Ovary (tissue), 3 donors: ENCODE data around the gene PGAM1.

Experiments used
- EP300 ChIP-seq: sonication (generic); formaldehyde crosslinking; IDR thresholded peaks from one replicate; pipeline ENCODE4 v1.6.1; 2017; ENCODE audit warnings: antibody characterized with exemption
- POLR2A ChIP-seq: fragments of 450-650 bp; IDR thresholded peaks from one replicate; pipeline ENCODE4 v1.6.1; 2017; ENCODE audit warnings: antibody characterized with exemption, mild to moderate bottlenecking, moderate library complexity
- TF ChIP-seq, protein P1 (sequence below), 3 donors: fragments of 450-650 bp in 2 of 3; fragments of 200-600 bp in 1 of 3; IDR thresholded peaks; one replicate each; pipeline versions ENCODE4 v1.5.1 to v1.8.0; 2016 to 2022; ENCODE audit warnings: antibody characterized with exemption in 3 of 3, mild to moderate bottlenecking in 1 of 3
- donor health status: DM: no; HTN: no; CAD: no.

DNA sequence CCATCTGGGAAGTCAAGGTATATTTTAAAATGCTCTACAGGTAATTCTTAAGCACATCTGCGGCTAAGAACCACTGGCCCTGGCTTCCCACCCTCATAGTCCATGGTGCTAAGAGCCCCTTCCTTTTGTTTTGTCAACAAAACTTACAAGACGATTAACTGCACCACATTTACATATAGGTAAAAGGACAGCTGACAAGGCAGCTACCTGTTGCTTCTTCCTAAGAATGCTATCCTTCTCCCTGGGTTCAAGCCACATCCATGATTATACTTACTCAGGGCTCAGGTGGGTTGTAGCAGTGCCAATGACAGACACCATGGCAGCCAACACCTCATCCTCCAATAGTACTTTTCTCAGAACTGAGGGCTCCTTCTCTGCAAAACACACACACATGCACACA is 36.3 kb downstream of the PGAM1 start:
- TF ChIP-seq POLR2A: no peak
- TF ChIP-seq, protein P1, sequence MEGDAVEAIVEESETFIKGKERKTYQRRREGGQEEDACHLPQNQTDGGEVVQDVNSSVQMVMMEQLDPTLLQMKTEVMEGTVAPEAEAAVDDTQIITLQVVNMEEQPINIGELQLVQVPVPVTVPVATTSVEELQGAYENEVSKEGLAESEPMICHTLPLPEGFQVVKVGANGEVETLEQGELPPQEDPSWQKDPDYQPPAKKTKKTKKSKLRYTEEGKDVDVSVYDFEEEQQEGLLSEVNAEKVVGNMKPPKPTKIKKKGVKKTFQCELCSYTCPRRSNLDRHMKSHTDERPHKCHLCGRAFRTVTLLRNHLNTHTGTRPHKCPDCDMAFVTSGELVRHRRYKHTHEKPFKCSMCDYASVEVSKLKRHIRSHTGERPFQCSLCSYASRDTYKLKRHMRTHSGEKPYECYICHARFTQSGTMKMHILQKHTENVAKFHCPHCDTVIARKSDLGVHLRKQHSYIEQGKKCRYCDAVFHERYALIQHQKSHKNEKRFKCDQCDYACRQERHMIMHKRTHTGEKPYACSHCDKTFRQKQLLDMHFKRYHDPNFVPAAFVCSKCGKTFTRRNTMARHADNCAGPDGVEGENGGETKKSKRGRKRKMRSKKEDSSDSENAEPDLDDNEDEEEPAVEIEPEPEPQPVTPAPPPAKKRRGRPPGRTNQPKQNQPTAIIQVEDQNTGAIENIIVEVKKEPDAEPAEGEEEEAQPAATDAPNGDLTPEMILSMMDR (IDR thresholded peaks at IDR 0.05): no peak
- no peak for TF ChIP-seq EP300
